GM21723 (cell line): ENCODE measurements around the gene KPNA2.
"Not testable (repeated sequence)": the region's sequence is repeated elsewhere in the genome, so short reads cannot be mapped to it uniquely, and the experiment has no call there.

Source experiments
- ATAC-seq: cut with Tn5 transposase; IDR thresholded peaks from one replicate; pipeline ENCODE4 v1.9.1; 2021; ENCODE audit warnings: mild to moderate bottlenecking, moderate library complexity; ENCODE audit not compliant: unreplicated experiment

The KPNA2 gene

GRCh38 chr17:68054296-68054900, 18.9 kb downstream of the KPNA2 start:
- ATAC-seq = no peak

DNA sequence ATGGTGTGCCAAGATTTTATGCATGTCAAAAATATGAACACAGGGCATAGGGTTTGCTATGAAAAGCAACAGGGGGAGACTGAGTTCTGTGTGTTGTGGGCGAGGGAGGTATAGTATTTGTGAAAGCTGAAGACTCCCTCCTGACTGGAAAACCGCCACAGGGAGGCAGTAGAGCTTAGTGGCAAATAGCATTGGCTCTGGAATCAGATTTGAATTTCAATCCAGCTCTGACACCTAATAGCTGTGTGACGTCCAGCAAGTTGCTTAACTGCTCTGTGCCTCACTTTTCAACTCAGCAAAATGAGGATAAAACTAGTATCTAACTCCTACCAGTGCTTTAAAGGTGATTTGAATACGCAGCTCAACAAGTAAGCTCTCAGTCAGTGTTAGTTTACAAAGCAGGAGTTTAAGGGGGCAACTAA, 22.0 kb downstream of the KPNA2 start:
- no peak for ATAC-seq

DNA sequence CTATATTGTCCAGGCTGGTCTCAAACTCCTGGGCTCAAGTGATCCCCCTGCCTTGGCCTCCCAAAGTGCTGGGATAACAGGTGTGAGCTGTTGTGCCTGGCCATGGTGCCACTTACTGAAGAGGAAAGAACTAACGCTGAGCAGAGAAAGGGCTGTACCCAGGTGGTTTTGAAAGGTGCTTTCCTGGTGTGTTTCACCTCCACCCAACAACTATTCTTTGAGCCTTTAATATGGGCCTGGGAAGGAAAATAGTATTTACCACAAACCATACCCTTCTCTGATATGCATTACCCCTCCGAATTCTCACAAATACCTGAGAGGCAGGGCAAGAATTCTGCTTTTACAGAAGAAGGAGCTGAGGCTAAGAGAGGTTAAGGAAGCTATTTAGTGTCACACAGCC, 24.8 kb downstream of the KPNA2 start:
- ATAC-seq = no peak

DNA sequence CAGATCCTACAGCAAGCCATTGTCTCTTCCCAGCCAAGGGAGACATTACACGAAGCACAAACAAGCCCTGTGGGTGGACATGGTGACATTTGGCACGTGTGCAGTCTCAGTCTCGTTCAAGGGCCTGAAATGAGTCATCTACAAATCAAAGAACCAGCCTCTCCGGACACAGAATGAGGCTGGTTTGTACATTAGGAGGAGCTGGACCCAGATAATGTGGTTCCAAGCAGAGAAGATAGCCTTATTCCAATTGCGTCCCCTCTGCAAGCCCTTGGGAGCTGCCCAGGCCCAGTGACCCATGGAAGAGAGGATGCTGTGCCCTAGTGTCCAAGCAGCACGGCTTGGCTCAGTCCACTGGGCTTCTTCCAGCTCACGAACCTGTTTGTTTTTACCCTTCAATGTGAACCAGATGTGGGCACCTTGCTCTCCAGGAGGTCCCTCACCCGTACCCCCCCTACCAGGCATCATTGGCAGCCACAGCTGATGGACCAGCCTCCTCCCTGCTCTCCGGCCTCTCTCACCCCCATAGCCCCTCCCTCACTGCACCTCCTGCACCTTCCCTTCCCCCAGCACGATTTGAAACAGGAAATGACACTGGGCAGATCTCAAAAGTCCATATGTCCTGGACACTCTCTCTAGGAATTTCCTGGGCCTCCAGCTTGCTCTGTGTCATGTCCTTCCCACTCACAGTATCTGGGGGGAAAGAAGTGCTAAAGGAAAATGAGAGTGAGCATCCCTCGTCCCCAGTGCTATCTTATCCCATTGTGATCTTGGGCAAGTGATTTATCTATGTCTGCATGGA, 26.2 kb downstream of the KPNA2 start:
- no peak for ATAC-seq

GRCh38 chr17:68065366-68065765, 29.8 kb downstream of the KPNA2 start:
- ATAC-seq = not testable (repeated sequence)

GRCh38 chr17:68068512-68068911, 33.0 kb downstream of the KPNA2 start:
- not testable (repeated sequence) for ATAC-seq

DNA sequence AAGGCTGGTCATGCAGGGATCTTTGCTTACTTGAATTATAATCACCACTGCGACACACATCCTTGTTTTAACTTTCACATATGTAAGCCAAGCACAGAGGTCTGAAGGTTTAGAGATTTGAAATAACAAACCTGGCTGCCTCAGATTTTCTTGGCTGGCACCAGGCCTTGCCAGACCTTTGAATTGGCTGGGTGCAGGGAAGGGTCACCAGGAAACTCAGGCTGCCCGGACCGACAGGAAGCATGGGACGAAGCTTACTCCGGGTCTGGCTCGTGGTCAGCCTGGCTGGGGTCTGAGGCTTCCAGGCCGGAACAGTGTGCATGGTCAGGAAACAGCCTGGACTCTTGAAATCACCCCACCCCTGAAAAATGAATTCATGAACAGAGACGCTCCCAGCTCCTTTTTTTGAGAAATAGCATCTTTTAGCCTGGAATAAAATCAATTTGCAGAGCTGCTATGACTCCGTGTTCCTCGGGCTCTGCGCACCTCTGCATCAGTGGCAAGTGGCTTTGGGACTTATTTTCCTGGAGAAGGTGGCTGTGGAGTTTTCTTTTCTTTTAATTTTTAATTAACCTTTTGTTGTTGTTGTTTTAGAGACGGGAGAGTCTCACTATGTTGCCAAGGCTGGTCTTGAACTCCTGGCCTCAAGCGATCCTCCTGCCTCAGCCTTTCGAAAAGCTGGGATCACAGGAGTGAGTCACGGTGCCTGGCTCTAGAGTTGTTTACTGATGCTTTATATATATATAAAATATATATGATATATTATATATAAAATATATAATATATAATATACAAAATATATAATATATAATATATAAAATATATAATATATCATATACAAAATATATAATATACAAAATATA, 35.3 kb downstream of the KPNA2 start:
- ATAC-seq = not testable (repeated sequence)

- no peak for ATAC-seq
Measured at GRCh38 chr17:68074279-68074678, 38.7 kb downstream of the KPNA2 start.

DNA sequence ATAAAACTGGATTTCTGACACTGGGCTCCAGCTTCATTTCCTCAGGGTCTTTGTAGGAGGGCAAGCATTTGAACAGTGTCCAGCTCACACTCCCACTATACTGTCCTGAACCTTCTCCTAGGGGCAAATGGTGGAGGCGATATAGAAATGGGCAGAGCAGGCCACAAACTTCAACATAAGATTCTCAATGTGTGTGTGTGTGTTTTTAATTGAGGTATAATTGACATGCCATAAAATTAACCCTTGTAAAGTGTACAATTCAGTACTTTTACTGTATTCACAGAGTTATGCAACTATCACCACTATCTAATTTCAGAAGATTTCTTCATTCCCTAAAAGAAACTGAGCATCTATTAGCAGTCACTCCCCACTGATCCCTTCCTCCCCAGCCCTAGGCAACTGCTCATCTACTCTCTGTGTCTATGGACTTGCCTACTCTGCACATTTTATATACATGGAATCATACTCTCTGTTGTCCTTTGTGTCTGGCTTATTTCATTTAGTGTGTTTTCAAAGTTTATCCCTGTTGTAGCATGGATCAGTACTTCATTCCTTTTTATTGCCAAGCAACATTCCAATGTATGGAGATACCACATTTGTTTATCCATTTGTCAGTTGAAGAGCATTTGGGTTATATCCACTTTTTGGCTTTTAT, 40.5 kb downstream of the KPNA2 start:
- ATAC-seq = not testable (repeated sequence)

DNA sequence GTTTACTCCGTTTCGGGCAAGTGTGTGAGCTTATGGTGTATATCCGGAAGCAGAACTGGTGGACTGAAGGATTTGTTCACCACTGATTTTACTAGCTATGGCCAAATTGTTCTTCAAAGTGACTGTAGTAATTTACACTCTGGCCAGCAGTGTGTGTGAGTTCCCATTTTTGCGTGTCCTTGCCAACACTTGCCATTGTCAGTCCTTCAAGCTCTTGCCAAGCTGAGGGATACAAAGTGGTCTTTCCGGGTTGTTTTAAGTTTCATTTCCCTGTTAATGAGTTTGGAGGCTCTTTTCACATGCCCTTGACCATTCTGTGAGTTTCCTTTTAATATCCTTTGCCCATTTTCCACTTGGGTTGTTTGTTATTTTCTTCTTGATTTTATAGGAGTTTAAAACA, 42.0 kb downstream of the KPNA2 start:
- ATAC-seq = not testable (repeated sequence)

DNA sequence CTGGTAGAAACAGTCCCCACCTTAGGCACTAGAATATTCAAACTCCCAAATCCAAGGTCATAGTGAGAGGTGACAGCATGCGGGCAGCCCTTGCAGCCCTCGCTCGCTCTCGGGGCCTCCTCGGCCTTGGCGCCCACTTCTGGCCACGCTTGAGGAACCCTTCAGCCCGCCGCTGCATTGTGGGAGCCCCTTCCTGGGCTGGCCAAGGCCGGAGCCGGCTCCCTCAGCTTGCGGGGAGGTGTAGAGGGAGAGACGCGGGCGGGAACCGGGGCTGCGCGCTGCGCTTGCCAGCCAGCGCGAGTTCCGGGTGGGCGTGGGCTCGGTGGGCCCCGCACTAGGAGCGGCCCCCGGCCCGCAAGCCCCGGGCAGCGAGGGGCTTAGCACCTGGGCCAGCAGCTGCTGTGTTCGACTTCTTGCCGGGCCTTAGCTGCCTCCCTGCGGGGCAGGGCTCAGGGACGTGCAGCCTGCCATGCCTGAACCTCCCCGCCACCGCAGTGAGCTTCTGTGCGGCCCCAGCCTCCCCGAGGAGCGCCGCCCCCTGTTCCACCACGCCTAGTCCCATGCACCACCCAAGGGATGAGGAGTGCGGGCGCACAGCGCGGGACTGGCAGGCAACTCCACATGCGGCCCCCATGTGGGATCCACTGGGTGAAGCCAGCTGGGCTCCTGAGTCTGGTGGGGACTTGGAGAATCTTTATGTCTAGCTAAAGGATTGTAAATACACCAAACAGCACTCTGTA, 45.0 kb downstream of the KPNA2 start:
- ATAC-seq = no peak

- ATAC-seq = not testable (repeated sequence)
Measured at GRCh38 chr17:68081305-68082265, 46.0 kb downstream of the KPNA2 start.

DNA sequence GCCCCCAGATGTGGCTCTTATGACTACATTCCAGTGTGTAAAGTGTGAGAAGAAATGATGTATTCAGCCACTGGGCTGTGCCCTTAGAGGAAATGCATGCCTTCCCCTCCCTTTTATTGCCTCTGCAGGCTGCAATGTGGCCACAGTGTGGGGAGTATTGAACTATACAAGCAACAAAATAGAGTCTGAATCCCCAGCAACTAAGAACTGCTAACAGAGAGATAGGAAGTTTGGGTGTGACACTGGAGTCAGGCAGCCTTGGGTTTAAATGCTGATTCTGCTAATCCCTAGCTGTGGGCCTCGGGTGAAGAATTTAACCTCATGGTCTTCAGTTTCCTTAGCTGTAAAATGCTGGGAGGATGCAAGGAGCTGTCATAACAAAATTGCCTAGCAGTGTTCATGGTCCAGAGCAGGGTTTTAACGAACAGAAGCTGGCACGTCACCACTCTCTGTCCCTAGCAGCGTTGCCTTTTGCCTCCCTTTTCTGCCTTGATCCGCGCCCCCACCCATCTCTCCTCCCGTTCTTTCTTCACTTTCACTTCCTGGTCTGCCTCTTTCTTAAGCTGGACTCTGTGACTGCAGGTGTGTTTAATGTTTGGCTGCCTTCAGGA, 50.3 kb downstream of the KPNA2 start:
- peak; percentile 46 for ATAC-seq

DNA sequence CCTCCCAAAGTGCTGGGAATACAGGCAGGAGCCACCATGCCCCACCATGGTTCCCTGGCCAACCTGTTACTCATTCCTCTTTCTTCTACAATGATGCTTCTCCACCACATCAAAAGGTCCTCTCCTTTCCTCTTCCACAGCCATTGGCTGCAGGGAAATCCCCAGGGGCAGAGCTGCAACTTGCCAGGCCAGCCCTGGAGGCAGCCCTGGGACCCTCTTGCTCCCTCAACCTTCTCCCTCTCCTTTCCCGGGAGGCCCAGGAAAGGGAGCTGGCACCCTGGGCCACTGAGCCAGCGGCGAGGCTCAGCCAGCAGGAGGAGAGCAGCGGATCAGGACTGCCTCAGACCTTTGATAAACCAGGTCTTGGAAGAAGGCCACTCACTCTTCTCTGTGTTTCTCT, 51.1 kb downstream of the KPNA2 start:
- not testable (repeated sequence) for ATAC-seq

GRCh38 chr17:68087131-68087623, 51.6 kb downstream of the KPNA2 start:
- ATAC-seq = peak; percentile 65

GRCh38 chr17:68087851-68088250, 52.3 kb downstream of the KPNA2 start:
- ATAC-seq = no peak

- ATAC-seq = no peak
Measured at GRCh38 chr17:68089881-68090280, 54.3 kb downstream of the KPNA2 start.

DNA sequence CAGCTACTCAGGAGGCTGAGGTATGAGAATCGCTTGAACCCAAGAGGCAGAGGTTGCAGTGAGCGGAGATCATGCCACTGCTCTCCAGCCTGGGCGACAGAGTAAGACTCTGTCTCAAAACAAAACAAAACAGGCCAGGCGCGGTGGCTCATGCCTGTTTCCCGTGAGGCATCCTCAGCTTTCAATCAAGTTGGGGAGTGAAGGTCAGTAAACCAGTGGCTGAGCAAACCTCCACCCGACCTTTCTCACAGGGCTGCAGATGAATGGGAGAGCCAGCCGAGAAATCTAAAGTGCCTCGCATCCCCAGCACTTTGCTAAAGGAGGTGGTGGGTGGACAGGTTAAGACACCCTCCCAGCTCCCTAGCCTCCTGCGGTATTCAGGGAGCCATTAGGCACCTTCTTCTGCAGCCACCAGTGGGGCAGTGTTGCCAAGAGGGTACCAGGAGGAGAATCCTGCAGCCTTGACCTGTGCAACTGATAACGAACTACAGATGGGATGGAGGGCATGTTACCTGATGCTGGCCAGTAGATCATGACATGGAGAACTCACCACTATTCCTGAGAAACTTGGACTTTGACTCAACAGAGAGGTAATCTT, 59.0 kb downstream of the KPNA2 start:
- ATAC-seq = no peak
